CD4-positive, alpha-beta T cell treated with Interferon gamma for 1 hour (primary cell): ENCODE results near the gene IL9R.
"Not testable (repeated sequence)": the region's sequence is repeated elsewhere in the genome, so short reads cannot be mapped to it uniquely, and the experiment has no call there.

ENCODE experiments used
- DNase-seq: peaks from one replicate; pipeline ENCODE4 v3.0.0-alpha.2; 2020

IL9R gene

DNA sequence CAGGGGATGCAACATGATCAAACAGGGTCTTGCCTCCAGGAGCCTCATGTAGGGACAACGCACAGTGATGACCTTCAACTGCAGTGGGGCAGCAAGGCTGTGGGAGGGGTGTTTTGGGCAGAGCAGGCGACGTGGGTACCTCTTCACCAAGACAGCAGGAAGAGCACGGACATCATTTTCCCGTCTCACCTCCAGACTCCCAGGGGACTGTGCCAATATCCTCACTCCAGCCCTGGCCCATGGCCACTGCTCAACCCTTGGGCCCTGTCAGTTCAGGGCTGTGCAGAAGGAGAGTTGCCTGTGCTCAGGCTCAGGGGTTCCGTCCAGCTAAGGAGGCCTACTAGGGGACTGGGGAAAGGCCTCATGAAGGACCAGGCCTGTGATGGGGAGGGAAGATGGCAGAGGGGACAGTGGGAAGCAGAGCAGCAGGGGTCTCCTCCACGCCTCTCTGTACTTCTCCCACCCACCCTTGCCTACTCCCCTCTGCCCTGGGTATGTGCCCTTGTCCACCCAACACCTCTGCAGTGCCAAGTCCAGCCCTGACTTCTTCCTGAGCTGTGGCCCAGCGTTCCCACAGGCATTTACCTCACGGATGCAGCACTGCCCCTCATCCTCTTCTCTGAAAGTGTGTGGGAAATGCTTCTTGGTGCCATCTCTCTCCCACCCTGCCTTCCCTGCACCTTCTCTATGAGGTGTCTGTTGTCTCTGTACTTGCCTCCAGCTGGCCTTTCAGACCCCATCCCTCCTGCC is 1.4 kb downstream of the IL9R start:
- DNase-seq: no peak

DNA sequence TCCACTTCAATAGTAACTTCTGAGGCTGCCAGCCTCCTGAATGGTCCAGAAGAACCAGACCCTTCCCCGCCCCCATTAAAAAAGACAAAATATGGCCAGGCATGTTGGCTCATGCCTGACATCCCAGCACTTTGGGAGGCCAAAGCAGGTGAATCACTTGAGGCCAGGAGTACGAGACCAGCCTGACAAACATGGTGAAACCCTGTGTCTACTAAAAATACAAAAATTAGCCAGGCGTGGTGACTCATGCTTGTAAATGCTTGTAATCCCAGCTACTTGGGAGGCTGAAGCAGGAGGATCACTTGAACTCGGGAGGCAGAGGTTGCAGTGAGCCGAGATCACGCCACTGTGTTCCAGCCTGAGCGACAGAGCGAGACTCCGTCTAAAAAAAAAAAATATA is 2.3 kb downstream of the IL9R start:
- not testable (repeated sequence) for DNase-seq

DNA sequence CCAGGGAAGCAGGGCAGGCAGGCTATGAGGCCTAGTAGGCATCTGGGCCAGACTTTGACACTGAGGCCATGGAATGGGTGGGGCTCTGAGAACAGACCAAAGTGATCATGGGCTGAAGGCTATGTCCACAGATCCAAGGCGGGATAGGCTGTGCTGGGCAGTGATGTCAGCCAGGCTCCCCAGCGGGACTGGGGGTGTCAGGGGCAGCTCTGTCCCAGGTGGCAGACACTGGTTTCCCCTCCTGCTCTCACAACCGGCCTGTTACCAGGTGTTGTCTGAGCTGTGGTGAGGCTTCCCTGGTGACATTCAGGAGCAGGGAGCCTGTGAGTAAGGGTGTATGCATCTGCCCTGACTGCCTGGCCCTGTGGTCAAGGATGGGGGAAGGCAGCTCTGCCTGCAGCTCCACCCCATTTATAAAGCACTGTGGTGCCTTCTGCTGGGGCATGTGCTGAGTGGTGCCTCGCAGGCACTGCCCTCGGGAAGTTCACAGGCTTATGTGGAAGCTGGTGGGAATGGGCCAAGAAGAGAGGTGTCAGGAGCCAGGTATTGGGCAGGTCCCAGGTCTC is 2.9 kb downstream of the IL9R start:
- no peak for DNase-seq

DNA sequence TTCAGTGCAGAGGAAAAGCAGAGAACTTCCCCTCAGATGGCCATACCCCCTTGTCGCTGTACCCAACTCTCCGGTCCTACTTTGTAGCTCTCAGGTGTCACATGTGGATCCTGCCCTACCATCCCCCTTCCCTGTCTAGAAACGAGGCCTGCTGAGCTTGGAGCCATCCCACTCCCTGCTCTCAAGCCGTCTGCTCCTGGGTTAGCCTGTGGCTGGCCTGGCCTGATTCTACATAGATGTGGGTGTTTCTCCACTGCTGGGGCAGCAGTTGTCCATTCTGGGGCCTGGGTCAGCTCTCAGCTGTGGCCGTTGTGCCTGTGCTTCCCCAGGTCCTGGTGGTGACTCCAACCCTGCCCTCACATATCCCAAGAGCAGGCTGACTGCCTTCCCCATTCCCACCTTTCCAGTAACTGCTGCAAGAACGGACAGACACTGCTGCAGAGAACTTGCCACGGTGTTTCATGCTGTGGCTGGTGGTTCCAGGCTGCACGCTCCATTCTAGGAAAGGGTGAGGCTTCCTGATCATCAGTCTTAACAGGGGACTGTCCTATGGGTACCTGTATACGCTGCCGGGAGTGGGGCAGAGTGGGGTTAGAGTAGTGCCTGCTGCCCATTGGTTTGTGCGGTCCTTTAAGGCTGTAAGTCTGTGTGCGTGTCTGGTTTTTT is 3.6 kb downstream of the IL9R start:
- DNase-seq: no peak

DNA sequence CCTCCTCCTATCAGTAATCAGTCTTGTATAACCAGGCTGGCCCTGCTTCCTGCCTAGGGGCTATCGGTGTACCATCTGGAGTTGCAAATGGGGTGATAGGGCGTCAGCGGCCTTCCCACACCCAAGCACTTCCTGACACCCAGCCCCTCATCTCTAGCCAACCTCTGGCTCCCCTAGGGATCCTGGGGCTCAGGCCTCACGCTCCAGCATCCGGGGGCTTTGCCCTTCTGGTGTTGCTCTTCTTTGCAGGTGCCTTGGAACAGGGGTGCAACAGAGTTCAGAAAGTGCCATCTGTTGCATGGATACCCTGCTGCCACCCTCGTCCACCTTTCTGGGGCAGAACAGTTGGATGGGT is 4.1 kb downstream of the IL9R start:
- DNase-seq: no peak

DNA sequence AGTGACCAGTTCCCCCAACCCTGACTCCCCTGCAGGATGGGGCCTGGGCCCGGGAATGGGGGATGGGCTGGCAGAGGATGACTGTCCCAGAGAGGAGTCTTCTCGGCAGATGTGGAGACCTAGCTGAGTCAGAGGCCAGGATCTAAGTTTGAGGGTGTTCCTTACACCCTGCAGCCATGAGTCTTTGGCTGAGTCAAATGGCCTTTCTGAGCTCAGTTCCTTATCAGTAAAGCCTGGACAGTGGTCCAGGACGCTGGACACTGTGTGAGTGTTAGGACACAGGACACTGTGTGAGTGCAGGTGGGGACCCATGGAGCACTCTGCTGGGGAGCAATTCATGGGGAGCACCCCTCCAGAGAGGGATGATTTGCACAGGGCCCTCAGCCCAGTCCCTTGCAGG is 5.0 kb downstream of the IL9R start:
- DNase-seq: no peak

DNA sequence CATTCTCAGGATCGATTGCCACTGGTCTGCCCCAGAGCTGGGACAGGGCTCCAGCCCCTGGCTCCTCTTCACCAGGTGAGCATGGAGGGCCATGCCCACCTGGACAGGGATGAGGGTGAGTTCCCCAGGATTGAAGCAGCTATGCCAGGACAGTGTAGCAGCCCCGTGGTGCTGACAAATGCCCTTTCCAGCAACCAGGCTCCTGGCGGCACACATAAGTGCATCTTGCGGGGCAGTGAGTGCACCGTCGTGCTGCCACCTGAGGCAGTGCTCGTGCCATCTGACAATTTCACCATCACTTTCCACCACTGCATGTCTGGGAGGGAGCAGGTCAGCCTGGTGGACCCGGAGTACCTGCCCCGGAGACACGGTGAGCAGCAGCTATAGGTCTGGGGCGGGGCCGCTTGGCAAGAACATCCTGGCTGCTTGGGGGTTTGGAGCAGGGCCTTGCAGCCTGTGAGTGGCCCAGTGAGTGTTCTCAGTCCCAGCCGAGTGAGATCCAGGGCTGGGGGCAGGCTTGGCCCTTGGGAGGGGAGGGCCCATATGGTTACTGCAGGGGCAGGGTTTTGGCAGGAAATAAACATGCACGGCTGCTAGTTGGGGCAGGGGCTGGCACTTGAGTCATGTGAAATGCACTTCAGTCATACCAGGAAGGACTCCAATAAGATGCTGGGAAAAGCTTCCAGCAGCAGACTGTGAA is 6.1 kb downstream of the IL9R start:
- DNase-seq: no peak

DNA sequence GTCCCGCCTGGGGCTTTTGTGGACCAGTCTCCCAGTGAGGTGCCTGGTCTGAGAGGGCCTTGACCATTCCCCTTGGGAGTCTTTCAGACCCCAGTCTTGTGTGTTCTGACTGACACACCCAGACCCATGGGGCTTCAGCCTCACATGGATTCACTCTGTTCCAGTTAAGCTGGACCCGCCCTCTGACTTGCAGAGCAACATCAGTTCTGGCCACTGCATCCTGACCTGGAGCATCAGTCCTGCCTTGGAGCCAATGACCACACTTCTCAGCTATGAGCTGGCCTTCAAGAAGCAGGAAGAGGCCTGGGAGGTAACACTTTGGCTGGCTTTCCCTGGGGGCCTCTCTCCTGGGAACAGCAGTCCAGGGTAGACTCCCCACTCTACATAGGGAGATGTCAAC is 6.8 kb downstream of the IL9R start:
- no peak for DNase-seq

DNA sequence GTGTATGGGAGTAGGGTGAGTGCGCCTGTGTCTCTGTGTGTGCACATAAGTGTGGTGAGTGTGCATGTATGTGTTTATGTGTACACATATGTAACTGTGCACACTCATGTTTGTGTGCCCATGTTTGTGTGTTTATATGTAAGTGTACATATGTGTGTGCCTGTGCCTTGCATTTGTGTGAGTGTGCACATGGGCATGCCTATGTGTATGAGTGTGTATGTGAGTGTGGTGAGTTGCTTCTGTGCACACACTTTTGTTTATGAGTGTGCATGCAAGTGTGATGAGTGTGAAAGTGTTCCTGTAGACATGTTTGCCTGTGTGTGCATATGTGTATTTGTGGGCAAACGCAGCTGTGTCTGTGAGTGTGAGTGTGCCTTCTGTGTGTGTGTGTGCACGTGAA is 7.2 kb downstream of the IL9R start:
- DNase-seq: no peak

DNA sequence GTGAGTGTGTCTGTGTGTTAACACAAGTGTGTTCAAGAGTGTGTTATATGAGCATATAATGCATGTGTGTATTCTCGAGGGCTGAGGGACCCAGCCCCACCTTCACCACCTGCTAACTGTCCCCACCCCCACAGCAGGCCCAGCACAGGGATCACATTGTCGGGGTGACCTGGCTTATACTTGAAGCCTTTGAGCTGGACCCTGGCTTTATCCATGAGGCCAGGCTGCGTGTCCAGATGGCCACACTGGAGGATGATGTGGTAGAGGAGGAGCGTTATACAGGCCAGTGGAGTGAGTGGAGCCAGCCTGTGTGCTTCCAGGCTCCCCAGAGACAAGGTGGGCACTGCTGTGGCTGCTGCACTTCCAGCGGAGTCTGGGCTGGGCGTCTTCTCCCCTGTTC is 7.6 kb downstream of the IL9R start:
- DNase-seq: no peak

DNA sequence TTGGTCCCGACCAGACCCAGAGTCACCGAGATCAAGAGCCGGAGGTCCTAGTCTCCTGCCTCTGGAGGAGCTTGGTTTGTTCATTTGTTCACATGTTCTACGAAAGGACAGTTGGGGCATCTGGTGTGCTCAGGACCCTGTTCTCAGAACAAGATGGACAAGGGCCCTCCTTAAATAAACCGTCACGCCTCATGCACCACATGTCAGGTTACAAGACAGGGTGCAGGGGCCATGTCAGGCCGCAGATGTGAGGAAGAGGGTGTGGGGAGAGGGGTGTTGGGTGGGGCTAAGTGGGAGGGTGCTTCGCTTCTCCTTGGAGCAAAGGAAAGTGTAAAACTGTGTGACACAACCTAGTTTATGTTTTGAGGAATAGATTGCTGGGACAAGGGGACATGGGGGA is 9.0 kb downstream of the IL9R start:
- not testable (repeated sequence) for DNase-seq

DNA sequence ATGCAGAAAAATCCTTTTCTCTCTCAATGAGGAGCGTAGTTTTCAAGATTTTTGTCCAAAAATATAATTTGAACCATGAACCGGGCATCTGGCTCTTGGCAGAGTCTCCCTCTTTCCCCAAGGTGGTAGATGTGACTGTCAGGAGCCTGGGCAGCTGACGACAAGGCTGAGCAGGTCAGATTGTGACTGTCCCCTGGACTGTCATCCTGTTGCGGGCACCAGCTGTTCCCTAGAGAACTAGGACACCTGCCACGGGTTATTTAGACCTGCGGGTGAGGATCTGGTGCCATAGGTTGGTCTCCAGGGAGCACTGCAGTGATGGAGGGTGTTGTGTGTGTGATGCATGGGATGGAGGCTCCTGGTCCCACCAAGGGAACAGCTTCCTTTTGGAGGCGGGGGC is 10.9 kb downstream of the IL9R start:
- DNase-seq: not testable (repeated sequence)

DNA sequence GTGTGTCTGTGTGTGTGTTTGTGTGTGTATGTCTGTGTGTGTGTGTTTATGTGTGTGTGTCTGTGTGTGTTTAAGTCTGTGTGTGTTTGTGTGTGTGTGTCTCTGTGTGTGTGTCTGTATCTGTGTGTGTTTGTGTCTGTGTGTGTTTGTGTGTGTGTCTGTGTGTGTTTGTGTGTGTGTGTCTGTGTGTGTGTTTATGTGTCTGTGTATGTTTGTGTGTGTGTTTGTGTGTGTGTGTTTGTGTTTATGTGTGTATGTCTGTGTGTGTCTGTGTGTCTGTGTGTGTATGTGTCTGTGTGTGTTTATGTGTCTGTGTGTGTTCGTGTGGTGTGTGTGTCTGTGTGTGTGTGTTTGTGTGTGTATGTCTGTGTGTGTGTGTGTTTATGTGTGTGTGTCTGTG is 11.4 kb downstream of the IL9R start:
- DNase-seq: no peak

DNA sequence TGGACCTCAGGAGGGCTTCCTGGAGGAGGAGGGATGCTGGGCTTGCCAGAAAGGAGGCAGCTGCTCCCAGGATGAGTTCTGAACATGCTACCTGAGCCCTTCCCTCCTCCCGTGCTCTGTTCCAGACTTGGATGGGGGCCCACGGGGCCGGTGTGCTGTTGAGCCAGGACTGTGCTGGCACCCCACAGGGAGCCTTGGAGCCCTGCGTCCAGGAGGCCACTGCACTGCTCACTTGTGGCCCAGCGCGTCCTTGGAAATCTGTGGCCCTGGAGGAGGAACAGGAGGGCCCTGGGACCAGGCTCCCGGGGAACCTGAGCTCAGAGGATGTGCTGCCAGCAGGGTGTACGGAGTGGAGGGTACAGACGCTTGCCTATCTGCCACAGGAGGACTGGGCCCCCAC is 12.2 kb downstream of the IL9R start:
- not testable (repeated sequence) for DNase-seq

DNA sequence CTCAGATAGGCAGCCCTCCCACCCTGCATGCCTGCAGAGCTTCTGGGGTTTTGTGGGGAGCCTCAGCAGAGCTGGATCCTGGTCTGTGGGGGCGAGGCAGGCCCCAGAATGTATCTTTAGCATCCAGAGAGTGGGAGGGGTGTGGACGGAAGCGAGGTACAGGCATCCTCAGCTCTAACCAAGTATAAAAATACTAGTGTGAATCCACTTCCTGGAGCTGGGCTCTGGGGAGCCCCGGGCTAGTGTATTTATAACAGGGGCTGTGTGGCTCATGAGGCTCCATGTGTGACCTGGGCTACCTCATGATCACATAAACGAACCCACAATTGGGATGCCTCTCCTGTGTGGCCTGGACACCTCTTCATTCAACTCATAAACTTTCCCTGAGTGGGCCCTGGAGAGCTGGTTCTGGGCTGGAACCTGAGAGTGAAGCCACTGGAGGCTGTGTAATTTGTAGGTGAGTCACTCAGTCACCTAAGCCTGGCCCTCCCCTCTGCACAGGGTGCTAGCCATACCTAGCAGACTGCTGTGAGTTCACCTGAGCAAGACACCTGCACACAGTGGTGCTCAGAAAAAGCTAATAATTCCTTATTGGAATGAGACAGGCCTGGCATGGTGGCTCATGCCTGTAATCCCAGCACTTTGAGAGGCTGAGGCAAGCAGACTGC is 15.9 kb downstream of the IL9R start:
- DNase-seq: not testable (repeated sequence)

DNA sequence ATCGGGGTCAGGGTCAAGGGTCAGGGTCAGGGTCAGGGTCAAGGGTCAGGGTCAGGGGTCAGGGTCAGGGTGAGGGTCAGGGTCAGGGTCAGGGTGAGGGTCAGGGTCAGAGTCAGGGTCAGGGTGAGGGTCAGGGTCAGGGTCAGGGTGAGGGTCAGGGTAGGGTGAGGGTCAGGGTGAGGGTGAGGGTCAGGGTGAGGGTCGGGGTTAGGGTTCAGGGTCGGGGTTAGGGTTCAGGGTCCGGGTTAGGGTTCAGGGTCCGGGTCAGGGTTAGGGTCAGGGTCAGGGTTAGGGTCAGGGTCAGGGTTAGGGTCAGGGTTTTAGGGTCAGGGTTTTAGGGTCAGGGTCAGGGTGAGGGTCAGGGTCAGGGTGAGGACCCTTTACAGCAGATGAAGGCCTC is 22.4 kb downstream of the IL9R start:
- not testable (repeated sequence) for DNase-seq

DNA sequence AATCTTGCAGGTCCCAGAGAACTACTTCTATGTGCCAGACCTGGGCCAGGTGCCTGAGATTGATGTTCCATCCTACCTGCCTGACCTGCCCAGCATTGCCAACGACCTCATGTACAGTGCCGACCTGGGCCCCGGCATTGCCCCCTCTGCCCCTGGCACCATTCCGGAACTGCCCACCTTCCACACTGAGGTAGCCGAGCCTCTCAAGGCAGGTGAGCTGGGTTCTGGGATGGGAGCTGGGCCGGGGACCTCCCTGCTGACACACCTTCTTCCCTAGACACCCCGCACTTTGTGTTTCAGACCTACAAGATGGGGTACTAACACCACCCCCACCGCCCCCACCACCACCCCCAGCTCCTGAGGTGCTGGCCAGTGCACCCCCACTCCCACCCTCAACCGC is 25.5 kb downstream of the IL9R start:
- DNase-seq: not testable (repeated sequence)

DNA sequence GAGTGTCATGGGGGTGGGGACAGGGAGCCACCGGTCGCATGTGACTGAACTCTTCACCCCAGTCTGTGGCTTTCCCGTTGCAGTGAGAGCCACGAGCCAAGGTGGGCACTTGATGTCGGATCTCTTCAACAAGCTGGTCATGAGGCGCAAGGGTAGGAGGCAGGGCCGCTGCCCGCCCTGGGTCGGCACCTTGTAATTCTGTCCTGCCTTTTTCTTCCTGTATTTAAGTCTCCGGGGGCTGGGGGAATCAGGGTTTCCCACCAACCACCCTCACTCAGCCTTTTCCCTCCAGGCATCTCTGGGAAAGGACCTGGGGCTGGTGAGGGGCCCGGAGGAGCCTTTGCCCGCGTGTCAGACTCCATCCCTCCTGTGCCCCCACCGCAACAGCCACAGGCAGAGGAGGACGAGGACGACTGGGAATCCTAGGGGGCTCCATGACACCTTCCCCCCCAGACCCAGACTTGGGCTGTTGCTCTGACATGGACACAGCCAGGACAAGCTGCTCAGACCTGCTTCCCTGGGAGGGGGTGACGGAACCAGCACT is 27.5 kb downstream of the IL9R start:
- DNase-seq: not testable (repeated sequence)

DNA sequence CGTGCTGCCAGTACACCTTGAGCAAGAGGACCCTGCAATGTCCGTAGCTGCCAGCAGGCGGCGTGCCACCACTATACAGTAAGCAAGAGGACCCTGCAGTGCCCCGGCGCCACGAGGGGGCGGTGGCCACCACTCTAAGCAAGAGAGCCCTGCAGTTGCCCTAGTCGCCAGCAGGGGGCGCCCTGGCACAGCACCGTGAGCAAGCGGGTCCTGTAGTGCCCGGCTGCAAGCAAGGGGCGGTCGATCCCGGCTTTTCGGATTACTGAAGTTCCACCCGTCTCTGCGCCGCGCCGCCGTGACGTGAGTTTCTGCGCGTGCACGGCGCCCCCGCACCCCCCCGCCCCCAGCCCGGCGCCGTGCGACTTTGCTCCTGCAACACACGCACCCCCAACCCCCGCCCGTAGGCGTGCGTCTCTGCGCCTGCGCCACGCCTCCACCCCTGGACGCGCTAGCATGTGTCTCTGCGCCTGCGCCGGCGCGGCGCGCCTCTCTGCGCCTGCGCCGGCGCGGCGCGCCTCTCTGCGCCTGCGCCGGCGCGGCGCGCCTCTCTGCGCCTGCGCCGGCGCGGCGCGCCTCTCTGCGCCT is 31.2 kb downstream of the IL9R start:
- not testable (repeated sequence) for DNase-seq

DNA sequence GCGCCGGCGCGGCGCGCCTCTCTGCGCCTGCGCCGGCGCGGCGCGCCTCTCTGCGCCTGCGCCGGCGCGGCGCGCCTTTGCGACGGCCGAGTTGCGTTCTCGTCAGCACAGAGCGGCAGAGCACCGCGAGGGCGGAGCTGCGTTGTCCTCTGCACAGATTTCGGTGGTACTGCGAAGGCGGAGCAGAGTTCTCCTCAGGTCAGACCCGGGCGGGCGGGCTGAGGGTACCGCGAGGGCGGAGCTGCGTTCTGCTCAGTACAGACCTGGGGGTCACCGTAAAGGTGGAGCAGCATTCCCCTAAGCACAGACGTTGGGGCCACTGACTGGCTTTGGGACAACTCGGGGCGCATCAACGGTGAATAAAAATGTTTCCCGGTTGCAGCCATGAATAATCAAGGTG is 31.8 kb downstream of the IL9R start:
- not testable (repeated sequence) for DNase-seq

DNA sequence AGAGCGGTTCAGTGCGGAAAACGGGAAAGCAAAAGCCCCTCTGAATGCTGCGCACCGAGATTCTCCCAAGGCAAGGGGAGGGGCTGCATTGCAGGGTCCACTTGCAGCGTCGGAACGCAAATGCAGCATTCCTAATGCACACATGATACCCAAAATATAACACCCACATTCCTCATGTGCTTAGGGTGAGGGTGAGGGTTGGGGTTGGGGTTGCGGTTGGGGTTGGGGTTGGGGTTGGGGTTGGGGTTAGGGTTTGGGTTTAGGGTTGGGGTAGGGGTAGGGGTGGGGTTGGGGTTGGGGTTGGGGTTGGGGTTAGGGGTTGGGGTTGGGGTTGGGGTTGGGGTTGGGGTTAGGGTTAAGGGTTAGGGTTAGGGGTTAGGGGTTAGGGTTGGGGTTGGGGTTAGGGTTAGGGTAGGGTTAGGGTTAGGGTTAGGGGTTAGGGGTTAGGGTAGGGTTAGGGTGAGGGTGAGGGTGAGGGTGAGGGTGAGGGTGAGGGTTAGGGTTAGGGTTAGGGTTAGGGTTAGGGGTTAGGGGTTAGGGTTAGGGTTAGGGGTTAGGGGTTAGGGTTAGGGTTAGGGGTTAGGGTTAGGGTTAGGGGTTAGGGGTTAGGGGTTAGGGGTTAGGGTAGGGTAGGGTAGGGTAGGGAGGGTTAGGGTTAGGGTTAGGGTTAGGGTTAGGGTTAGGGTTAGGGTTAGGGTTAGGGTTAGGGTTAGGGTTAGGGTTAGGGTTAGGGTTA is 32.4 kb downstream of the IL9R start:
- DNase-seq: not testable (repeated sequence)

DNA sequence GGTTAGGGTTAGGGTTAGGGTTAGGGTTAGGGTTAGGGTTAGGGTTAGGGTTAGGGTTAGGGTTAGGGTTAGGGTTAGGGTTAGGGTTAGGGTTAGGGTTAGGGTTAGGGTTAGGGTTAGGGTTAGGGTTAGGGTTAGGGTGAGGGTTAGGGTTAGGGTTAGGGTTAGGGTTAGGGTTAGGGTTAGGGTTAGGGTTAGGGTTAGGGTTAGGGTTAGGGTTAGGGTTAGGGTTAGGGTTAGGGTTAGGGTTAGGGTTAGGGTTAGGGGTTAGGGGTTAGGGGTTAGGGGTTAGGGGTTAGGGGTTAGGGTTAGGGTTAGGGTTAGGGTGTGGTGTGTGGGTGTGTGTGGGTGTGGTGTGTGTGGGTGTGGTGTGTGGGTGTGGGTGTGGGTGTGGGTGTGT is 33.0 kb downstream of the IL9R start:
- not testable (repeated sequence) for DNase-seq
